ENCODE measurements around the gene VASN. TPM values are rescaled to one million over a fixed set of nuclear protein-coding genes. Genes with fewer than 3 reads are reported as not detected.

Gene VASN
- total and polyA plus RNA-seq, 10 of the 15 experiments (the other 5 are each of a cell fraction or from before 2014, with no cell fraction given) = 0.02 to 0.19 (median 0.14) TPM; not detected in 6

DNA sequence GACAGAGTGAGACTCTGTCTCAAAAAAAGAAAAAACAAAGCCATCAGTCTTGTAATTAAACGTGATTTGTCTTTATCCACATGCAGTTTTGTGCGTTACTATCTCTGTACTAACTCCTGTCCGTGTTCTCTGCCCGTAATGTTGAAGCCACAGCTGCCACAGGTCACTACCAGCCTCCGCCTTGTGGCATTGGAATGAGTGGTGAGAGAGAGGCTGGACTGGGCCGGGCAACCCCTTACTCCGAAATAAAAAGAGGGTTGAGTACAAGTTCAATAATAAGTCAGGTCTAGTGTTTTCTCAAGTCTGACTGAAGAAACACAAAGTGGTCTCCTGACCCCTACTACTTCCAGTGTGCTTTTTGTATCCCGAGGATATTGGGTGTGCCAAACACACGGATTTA, 59.4 kb downstream of the VASN start:
- peaks cover 0 to 15% of the 10 kb centered on the region in 2 experiments; a peak in 2 of 4 replicates for H3K36me3 ChIP-seq (ENCODE audit: control insufficient read depth in 2 of 2, insufficient read depth in 2 of 2, low read length in 1 of 2)
- peaks cover 26% of the 10 kb centered on the region for H3K79me2 ChIP-seq (ENCODE audit: control insufficient read depth, insufficient read depth, low read length)
- BruUV-seq (replicated peaks) = no TSS peak
- ATAC-seq (no peak), FAIRE-seq (no peak), DNase-seq (ENCODE audit: low read depth, low spot score) (no peak)
- H3K27ac ChIP-seq (ENCODE audit: control insufficient read depth, insufficient read depth) = no peak overlapping the region
- 91% methylated on average over 9 of the region's 9 CpGs for WGBS (ENCODE audit: insufficient coverage, insufficient replicate concordance, low lambda C conversion rate, missing lambda C conversion rate)
- ChIA-PET RAD21 (ENCODE audit: unreplicated experiment) (no interaction called here), POLR2A (no interaction called here), SMC1A (ENCODE audit: uncharacterized antibody, unreplicated experiment) (no interaction called here), CTCF (no interaction called here)
- no peak overlapping the region for H3K9ac ChIP-seq (ENCODE audit: control insufficient read depth, insufficient read depth, low read length)
- no peaks in the 10 kb centered on the region for H3K27me3 ChIP-seq (replicated peaks in 1 of 2; ENCODE audit: control insufficient read depth in 2 of 2, insufficient read depth in 2 of 2, low read length in 1 of 2)
- in situ Hi-C loops (cut with MboI) = no loop called here
- TF ChIP-seq EP300 (IDR thresholded peaks at IDR 0.05; ENCODE audit: borderline replicate concordance in 1 of 2, control insufficient read depth in 1 of 2, low read depth in 2 of 2, low read length in 2 of 2) (no peak), MEF2A (IDR thresholded peaks at IDR 0.05; ENCODE audit: insufficient read depth, low read depth, low read length) (no peak), WRNIP1 (IDR thresholded peaks at IDR 0.05; ENCODE audit: borderline replicate concordance, low read depth, low read length) (no peak), YY1 (IDR thresholded peaks at IDR 0.05; ENCODE audit: low read depth, low read length) (no peak), ZNF217 (IDR thresholded peaks at IDR 0.05) (no peak), GATAD2B (conservative IDR thresholded peaks at IDR 0.05; ENCODE audit: low read depth) (no peak), SIX5 (IDR thresholded peaks at IDR 0.05; ENCODE audit: low read depth, low read length, severe bottlenecking) (no peak), TAF1 (IDR thresholded peaks at IDR 0.05; ENCODE audit: borderline replicate concordance, low read depth, low read length) (no peak)
- TF ChIP-seq, protein P1, sequence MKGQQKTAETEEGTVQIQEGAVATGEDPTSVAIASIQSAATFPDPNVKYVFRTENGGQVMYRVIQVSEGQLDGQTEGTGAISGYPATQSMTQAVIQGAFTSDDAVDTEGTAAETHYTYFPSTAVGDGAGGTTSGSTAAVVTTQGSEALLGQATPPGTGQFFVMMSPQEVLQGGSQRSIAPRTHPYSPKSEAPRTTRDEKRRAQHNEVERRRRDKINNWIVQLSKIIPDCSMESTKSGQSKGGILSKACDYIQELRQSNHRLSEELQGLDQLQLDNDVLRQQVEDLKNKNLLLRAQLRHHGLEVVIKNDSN (IDR thresholded peaks at IDR 0.05; ENCODE audit: borderline replicate concordance, extremely low read length, insufficient read depth, low read depth, low read length) = no peak
- TF ChIP-seq, protein P2, sequence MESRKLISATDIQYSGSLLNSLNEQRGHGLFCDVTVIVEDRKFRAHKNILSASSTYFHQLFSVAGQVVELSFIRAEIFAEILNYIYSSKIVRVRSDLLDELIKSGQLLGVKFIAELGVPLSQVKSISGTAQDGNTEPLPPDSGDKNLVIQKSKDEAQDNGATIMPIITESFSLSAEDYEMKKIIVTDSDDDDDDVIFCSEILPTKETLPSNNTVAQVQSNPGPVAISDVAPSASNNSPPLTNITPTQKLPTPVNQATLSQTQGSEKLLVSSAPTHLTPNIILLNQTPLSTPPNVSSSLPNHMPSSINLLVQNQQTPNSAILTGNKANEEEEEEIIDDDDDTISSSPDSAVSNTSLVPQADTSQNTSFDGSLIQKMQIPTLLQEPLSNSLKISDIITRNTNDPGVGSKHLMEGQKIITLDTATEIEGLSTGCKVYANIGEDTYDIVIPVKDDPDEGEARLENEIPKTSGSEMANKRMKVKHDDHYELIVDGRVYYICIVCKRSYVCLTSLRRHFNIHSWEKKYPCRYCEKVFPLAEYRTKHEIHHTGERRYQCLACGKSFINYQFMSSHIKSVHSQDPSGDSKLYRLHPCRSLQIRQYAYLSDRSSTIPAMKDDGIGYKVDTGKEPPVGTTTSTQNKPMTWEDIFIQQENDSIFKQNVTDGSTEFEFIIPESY (IDR thresholded peaks at IDR 0.05) = no peak
- no peak overlapping the region for H3K4me3 ChIP-seq
- no peak overlapping the region for H3K4me2 ChIP-seq (ENCODE audit: control insufficient read depth, insufficient read depth)
- H3K4me1 ChIP-seq (ENCODE audit: control insufficient read depth, insufficient read depth, low read length) = no peaks in the 10 kb centered on the region
- H2AFZ ChIP-seq (ENCODE audit: control insufficient read depth, low read depth, low read length) = no peak overlapping the region
- intact Hi-C loops (cut with micrococcal nuclease; ENCODE audit: unreplicated experiment) = no loop called here
- no peaks in the 10 kb centered on the region for H4K20me1 ChIP-seq (ENCODE audit: control insufficient read depth, insufficient read depth)
- H3K9me3 ChIP-seq (replicated peaks; ENCODE audit: control insufficient read depth, insufficient read depth, low read length) = no peaks in the 10 kb centered on the region

Small RNA genes lying within 50 kb of the gene (small RNA-seq; reads per million reads assigned to genes)
- not detected for gene AC012676.2

Other genes with a start within 250 kb of the VASN start
Only the 7 nearest of the 11 such genes appear.
- gene TFAP4, start 98.8 kb upstream of the VASN start, total RNA-seq (2014; rRNA removed) = 14.8 and 19.9 TPM in 2 replicates
- gene TFAP4, start 98.8 kb upstream of the VASN start, total RNA-seq (2014; rRNA removed; fragmentation: Illumina TruSeq; extraction: Trizol) = 10.0 and 11.9 TPM in 2 replicates
- 25.2 and 26.0 TPM in 2 replicates for gene TFAP4, start 98.8 kb upstream of the VASN start, total RNA-seq (2021)
- gene TFAP4, start 98.8 kb upstream of the VASN start, polyA plus RNA-seq (2011; rRNA removed) = 3.0 and 9.8 TPM in 2 replicates
- gene TFAP4, start 98.8 kb upstream of the VASN start, polyA plus RNA-seq (2014; fragmentation: Illumina TruSeq; extraction: Trizol) = 2.8 and 7.0 TPM in 2 replicates
- gene TFAP4, start 98.8 kb upstream of the VASN start, polyA plus RNA-seq (2014; fragmentation: Nextera tagmentation; extraction: Ambion mirVana) = under 1 TPM; 0.14 to 0.27 TPM
- 18.2 and 24.8 TPM in 2 replicates for gene TFAP4, start 98.8 kb upstream of the VASN start, polyA plus RNA-seq (2014; rRNA removed)
- 1 to 10 TPM; 4.2 to 4.7 TPM for gene TFAP4, start 98.8 kb upstream of the VASN start, polyA plus RNA-seq (2016; fragmentation: Nextera tagmentation; extraction: Ambion mirVana)
- gene GLIS2, start 55.8 kb upstream of the VASN start, total RNA-seq (2014; rRNA removed) = 0.06 TPM in 1 of 2 replicates, not detected in the other
- not detected in 2 replicates for gene GLIS2, start 55.8 kb upstream of the VASN start, total RNA-seq (2014; rRNA removed; fragmentation: Illumina TruSeq; extraction: Trizol)
- 0.51 and 0.61 TPM in 2 replicates for gene GLIS2, start 55.8 kb upstream of the VASN start, total RNA-seq (2021)
- gene GLIS2, start 55.8 kb upstream of the VASN start, polyA plus RNA-seq (2011; rRNA removed) = 0.37 and 0.64 TPM in 2 replicates
- gene GLIS2, start 55.8 kb upstream of the VASN start, polyA plus RNA-seq (2014; fragmentation: Illumina TruSeq; extraction: Trizol) = 0.03 TPM in 1 of 2 replicates, not detected in the other
- not detected for gene GLIS2, start 55.8 kb upstream of the VASN start, polyA plus RNA-seq (2014; fragmentation: Nextera tagmentation; extraction: Ambion mirVana)
- gene GLIS2, start 55.8 kb upstream of the VASN start, polyA plus RNA-seq (2014; rRNA removed) = 0.14 and 0.25 TPM in 2 replicates
- gene GLIS2, start 55.8 kb upstream of the VASN start, polyA plus RNA-seq (2016; fragmentation: Nextera tagmentation; extraction: Ambion mirVana) = under 1 TPM in 1 of 2 experiments, not detected in 1; 0.21 TPM
- 50.2 and 55.4 TPM in 2 replicates for gene PAM16, start 20.5 kb upstream of the VASN start, total RNA-seq (2014; rRNA removed)
- 17.8 and 18.5 TPM in 2 replicates for gene PAM16, start 20.5 kb upstream of the VASN start, total RNA-seq (2014; rRNA removed; fragmentation: Illumina TruSeq; extraction: Trizol)
- gene PAM16, start 20.5 kb upstream of the VASN start, total RNA-seq (2021) = 54.9 and 61.6 TPM in 2 replicates
- gene PAM16, start 20.5 kb upstream of the VASN start, polyA plus RNA-seq (2011; rRNA removed) = 22.5 and 32.8 TPM in 2 replicates
- gene PAM16, start 20.5 kb upstream of the VASN start, polyA plus RNA-seq (2014; fragmentation: Illumina TruSeq; extraction: Trizol) = 8.4 and 20.7 TPM in 2 replicates
- 10 to 100 TPM; 20.8 to 48.1 TPM for gene PAM16, start 20.5 kb upstream of the VASN start, polyA plus RNA-seq (2014; fragmentation: Nextera tagmentation; extraction: Ambion mirVana)
- 94.3 and 100 TPM in 2 replicates for gene PAM16, start 20.5 kb upstream of the VASN start, polyA plus RNA-seq (2014; rRNA removed)
- gene PAM16, start 20.5 kb upstream of the VASN start, polyA plus RNA-seq (2016; fragmentation: Nextera tagmentation; extraction: Ambion mirVana) = 10 to 100 TPM; 72.8 to 78.7 TPM
- gene CORO7, start 44.7 kb downstream of the VASN start, total RNA-seq (2014; rRNA removed) = 43.2 and 56.5 TPM in 2 replicates
- 18.9 and 19.0 TPM in 2 replicates for gene CORO7, start 44.7 kb downstream of the VASN start, total RNA-seq (2014; rRNA removed; fragmentation: Illumina TruSeq; extraction: Trizol)
- 89.2 and 91.7 TPM in 2 replicates for gene CORO7, start 44.7 kb downstream of the VASN start, total RNA-seq (2021)
- gene CORO7, start 44.7 kb downstream of the VASN start, polyA plus RNA-seq (2011; rRNA removed) = 11.9 and 40.0 TPM in 2 replicates
- gene CORO7, start 44.7 kb downstream of the VASN start, polyA plus RNA-seq (2014; fragmentation: Illumina TruSeq; extraction: Trizol) = 6.0 and 17.2 TPM in 2 replicates
- under 1 TPM; 0.64 to 0.84 TPM for gene CORO7, start 44.7 kb downstream of the VASN start, polyA plus RNA-seq (2014; fragmentation: Nextera tagmentation; extraction: Ambion mirVana)
- 65.8 and 76.0 TPM in 2 replicates for gene CORO7, start 44.7 kb downstream of the VASN start, polyA plus RNA-seq (2014; rRNA removed)
- 10 to 100 TPM; 47.4 to 49.1 TPM for gene CORO7, start 44.7 kb downstream of the VASN start, polyA plus RNA-seq (2016; fragmentation: Nextera tagmentation; extraction: Ambion mirVana)
- 76.3 and 83.5 TPM in 2 replicates for gene DNAJA3, start 54.0 kb downstream of the VASN start, total RNA-seq (2014; rRNA removed)
- 51.7 and 55.6 TPM in 2 replicates for gene DNAJA3, start 54.0 kb downstream of the VASN start, total RNA-seq (2014; rRNA removed; fragmentation: Illumina TruSeq; extraction: Trizol)
- gene DNAJA3, start 54.0 kb downstream of the VASN start, total RNA-seq (2021) = 56.4 and 65.9 TPM in 2 replicates
- 40.8 and 43.1 TPM in 2 replicates for gene DNAJA3, start 54.0 kb downstream of the VASN start, polyA plus RNA-seq (2011; rRNA removed)
- 29.4 and 51.3 TPM in 2 replicates for gene DNAJA3, start 54.0 kb downstream of the VASN start, polyA plus RNA-seq (2014; fragmentation: Illumina TruSeq; extraction: Trizol)
- gene DNAJA3, start 54.0 kb downstream of the VASN start, polyA plus RNA-seq (2014; fragmentation: Nextera tagmentation; extraction: Ambion mirVana) = 10 to 100 TPM in 1 of 2 experiments, 1 to 10 TPM in 1; 8.4 to 20.4 TPM
- 77.4 and 80.1 TPM in 2 replicates for gene DNAJA3, start 54.0 kb downstream of the VASN start, polyA plus RNA-seq (2014; rRNA removed)
- gene DNAJA3, start 54.0 kb downstream of the VASN start, polyA plus RNA-seq (2016; fragmentation: Nextera tagmentation; extraction: Ambion mirVana) = 100 to 1,000 TPM; 124 to 141 TPM
- gene NMRAL1, start 102.8 kb downstream of the VASN start, total RNA-seq (2014; rRNA removed) = 69.7 and 74.8 TPM in 2 replicates
- 41.6 and 52.5 TPM in 2 replicates for gene NMRAL1, start 102.8 kb downstream of the VASN start, total RNA-seq (2014; rRNA removed; fragmentation: Illumina TruSeq; extraction: Trizol)
- gene NMRAL1, start 102.8 kb downstream of the VASN start, total RNA-seq (2021) = 66.0 and 72.4 TPM in 2 replicates
- gene NMRAL1, start 102.8 kb downstream of the VASN start, polyA plus RNA-seq (2011; rRNA removed) = 19.9 and 33.7 TPM in 2 replicates
- 14.9 and 36.5 TPM in 2 replicates for gene NMRAL1, start 102.8 kb downstream of the VASN start, polyA plus RNA-seq (2014; fragmentation: Illumina TruSeq; extraction: Trizol)
- gene NMRAL1, start 102.8 kb downstream of the VASN start, polyA plus RNA-seq (2014; fragmentation: Nextera tagmentation; extraction: Ambion mirVana) = 10 to 100 TPM in 1 of 2 experiments, 1 to 10 TPM in 1; 4.8 to 11.2 TPM
- gene NMRAL1, start 102.8 kb downstream of the VASN start, polyA plus RNA-seq (2014; rRNA removed) = 74.2 and 74.4 TPM in 2 replicates
- gene NMRAL1, start 102.8 kb downstream of the VASN start, polyA plus RNA-seq (2016; fragmentation: Nextera tagmentation; extraction: Ambion mirVana) = 100 to 1,000 TPM in 1 of 2 experiments, 10 to 100 TPM in 1; 84.1 to 102 TPM
- gene HMOX2, start 104.5 kb downstream of the VASN start, total RNA-seq (2014; rRNA removed) = 58.9 and 61.9 TPM in 2 replicates
- 47.7 and 51.2 TPM in 2 replicates for gene HMOX2, start 104.5 kb downstream of the VASN start, total RNA-seq (2014; rRNA removed; fragmentation: Illumina TruSeq; extraction: Trizol)
- gene HMOX2, start 104.5 kb downstream of the VASN start, total RNA-seq (2021) = 53.3 and 56.2 TPM in 2 replicates
- gene HMOX2, start 104.5 kb downstream of the VASN start, polyA plus RNA-seq (2011; rRNA removed) = 50.4 and 56.7 TPM in 2 replicates
- gene HMOX2, start 104.5 kb downstream of the VASN start, polyA plus RNA-seq (2014; fragmentation: Illumina TruSeq; extraction: Trizol) = 47.8 and 61.5 TPM in 2 replicates
- gene HMOX2, start 104.5 kb downstream of the VASN start, polyA plus RNA-seq (2014; fragmentation: Nextera tagmentation; extraction: Ambion mirVana) = 10 to 100 TPM; 26.4 to 37.7 TPM
- gene HMOX2, start 104.5 kb downstream of the VASN start, polyA plus RNA-seq (2014; rRNA removed) = 70.6 and 70.8 TPM in 2 replicates
- 100 to 1,000 TPM in 1 of 2 experiments, 10 to 100 TPM in 1; 85.7 to 111 TPM for gene HMOX2, start 104.5 kb downstream of the VASN start, polyA plus RNA-seq (2016; fragmentation: Nextera tagmentation; extraction: Ambion mirVana)

Measured in GM12878 (cell line).